Stimulated activated memory B cell treated with anti-CD40 and anti-IgM and Interleukin-4, amounts not matched to agents 10 μg/mL and 1 μg/mL and 100 μg/mL, for 72 hours (primary cell): ENCODE measurements around the gene KCNF1.

Experiments used
- ATAC-seq: fragments of 150-1000 bp; cut with Tn5 transposase; 2 replicates; pipeline ENCODE4 v1.10.0; 2021
- H3K27ac Mint-ChIP-seq: one replicate; pipeline ENCODE4 v1.8.0; 2022; ENCODE audit warnings: mild to moderate bottlenecking, mixed read lengths
- H3K27me3 Mint-ChIP-seq: one replicate; pipeline ENCODE4 v1.8.0; 2022; ENCODE audit warnings: mixed read lengths
- H3K36me3 Mint-ChIP-seq: one replicate; pipeline ENCODE4 v1.8.0; 2022; ENCODE audit warnings: mixed read lengths
- H3K4me1 Mint-ChIP-seq: one replicate; pipeline ENCODE4 v1.8.0; 2022; ENCODE audit warnings: mixed read lengths
- H3K4me3 Mint-ChIP-seq: one replicate; pipeline ENCODE4 v1.8.0; 2022; ENCODE audit warnings: mild to moderate bottlenecking, moderate library complexity, mixed read lengths
- H3K9me3 Mint-ChIP-seq: one replicate; pipeline ENCODE4 v1.8.0; 2022; ENCODE audit warnings: mixed read lengths

Gene KCNF1

GRCh38 chr2:10906926-10907625, 4.7 kb upstream of the KCNF1 start:
- Mint-ChIP-seq H3K4me3 (no peak overlapping the region), H3K4me1 (no peaks in the 10 kb centered on the region), H3K27ac (no peak overlapping the region), H3K36me3 (no peaks in the 10 kb centered on the region), H3K27me3 (peaks cover 23% of the 10 kb centered on the region), H3K9me3 (peaks cover 4% of the 10 kb centered on the region)
- ATAC-seq, result peak; percentile 52

GRCh38 chr2:10908195-10908594, 3.5 kb upstream of the KCNF1 start:
- H3K4me3 Mint-ChIP-seq, result no peak overlapping the region
- ATAC-seq, result no peak
- H3K27ac Mint-ChIP-seq, result no peak overlapping the region
- no peaks in the 10 kb centered on the region for H3K4me1 Mint-ChIP-seq
- no peaks in the 10 kb centered on the region for H3K36me3 Mint-ChIP-seq
- H3K27me3 Mint-ChIP-seq, result peaks cover 32% of the 10 kb centered on the region
- H3K9me3 Mint-ChIP-seq, result peaks cover 4% of the 10 kb centered on the region

GRCh38 chr2:10909050-10909995, 2.4 kb upstream of the KCNF1 start:
- H3K4me3 Mint-ChIP-seq, result no peak overlapping the region
- H3K27me3 Mint-ChIP-seq, result peaks cover 41% of the 10 kb centered on the region
- no peaks in the 10 kb centered on the region for H3K36me3 Mint-ChIP-seq
- H3K4me1 Mint-ChIP-seq, result no peaks in the 10 kb centered on the region
- no peak overlapping the region for H3K27ac Mint-ChIP-seq
- no peak for ATAC-seq
- H3K9me3 Mint-ChIP-seq, result peaks cover 1% of the 10 kb centered on the region

DNA sequence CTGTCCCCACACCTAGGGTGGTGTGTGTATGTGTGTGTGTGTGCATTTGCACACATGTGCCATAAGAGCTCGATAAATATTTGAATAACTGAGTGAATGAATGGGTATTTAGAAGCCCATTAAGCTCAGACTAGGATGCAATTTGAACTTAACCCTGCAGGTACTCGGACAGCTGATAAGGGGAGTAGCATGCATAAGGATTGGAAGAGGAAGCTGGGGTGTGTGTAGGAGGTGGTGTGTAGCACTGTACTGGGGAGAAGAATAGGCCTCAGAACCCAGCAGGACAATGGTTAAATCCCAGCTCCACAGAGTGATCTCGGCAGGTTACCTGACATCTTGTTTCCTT, 1.8 kb upstream of the KCNF1 start:
- no peaks in the 10 kb centered on the region for H3K4me1 Mint-ChIP-seq
- H3K4me3 Mint-ChIP-seq, result no peak overlapping the region
- H3K27me3 Mint-ChIP-seq, result peaks cover 48% of the 10 kb centered on the region
- H3K27ac Mint-ChIP-seq, result no peak overlapping the region
- ATAC-seq, result no peak
- H3K9me3 Mint-ChIP-seq, result no peaks in the 10 kb centered on the region
- H3K36me3 Mint-ChIP-seq, result no peaks in the 10 kb centered on the region

DNA sequence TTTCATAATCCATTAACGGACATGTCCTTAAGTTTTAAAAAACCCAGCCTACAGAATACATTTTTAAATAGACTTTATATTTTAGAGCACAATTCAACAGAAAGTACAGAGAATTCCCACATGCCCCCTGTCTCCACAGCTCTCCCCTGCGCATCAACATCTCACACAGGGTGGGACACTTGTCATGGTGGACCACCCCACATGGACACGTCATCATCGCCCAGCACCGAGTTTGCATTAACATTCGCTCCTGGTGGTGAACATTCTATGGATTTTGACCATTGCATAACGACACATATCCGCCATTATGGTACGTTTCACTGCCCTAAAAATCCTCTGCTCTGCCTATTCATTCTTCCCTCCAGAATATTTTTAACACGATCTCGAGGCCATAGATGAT, 1.1 kb upstream of the KCNF1 start:
- no peak for ATAC-seq
- no peaks in the 10 kb centered on the region for H3K36me3 Mint-ChIP-seq
- no peaks in the 10 kb centered on the region for H3K4me1 Mint-ChIP-seq
- H3K27ac Mint-ChIP-seq, result no peak overlapping the region
- no peaks in the 10 kb centered on the region for H3K9me3 Mint-ChIP-seq
- no peak overlapping the region for H3K4me3 Mint-ChIP-seq
- H3K27me3 Mint-ChIP-seq, result peaks cover 54% of the 10 kb centered on the region

GRCh38 chr2:10912076-10912731, 470 bp downstream of the KCNF1 start:
- Mint-ChIP-seq H3K27ac (no peak overlapping the region), H3K4me3 (no peak overlapping the region), H3K9me3 (no peaks in the 10 kb centered on the region), H3K36me3 (no peaks in the 10 kb centered on the region), H3K27me3 (peaks cover 66% of the 10 kb centered on the region), H3K4me1 (no peaks in the 10 kb centered on the region)
- ATAC-seq, result no peak

DNA sequence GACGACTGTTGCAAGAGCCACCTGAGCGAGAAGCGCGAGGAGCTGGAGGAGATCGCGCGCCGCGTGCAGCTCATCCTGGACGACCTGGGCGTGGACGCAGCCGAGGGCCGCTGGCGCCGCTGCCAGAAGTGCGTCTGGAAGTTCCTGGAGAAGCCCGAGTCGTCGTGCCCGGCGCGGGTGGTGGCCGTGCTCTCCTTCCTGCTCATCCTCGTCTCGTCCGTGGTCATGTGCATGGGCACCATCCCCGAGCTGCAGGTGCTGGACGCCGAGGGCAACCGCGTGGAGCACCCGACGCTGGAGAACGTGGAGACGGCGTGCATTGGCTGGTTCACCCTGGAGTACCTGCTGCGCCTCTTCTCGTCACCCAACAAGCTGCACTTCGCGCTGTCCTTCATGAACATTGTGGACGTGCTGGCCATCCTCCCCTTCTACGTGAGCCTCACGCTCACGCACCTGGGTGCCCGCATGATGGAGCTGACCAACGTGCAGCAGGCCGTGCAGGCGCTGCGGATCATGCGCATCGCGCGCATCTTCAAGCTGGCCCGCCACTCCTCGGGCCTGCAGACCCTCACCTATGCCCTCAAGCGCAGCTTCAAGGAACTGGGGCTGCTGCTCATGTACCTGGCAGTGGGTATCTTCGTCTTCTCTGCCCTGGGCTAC, 1.2 kb downstream of the KCNF1 start:
- Mint-ChIP-seq H3K27ac (no peak overlapping the region), H3K9me3 (no peaks in the 10 kb centered on the region), H3K27me3 (peaks cover 66% of the 10 kb centered on the region), H3K4me1 (no peaks in the 10 kb centered on the region), H3K36me3 (no peaks in the 10 kb centered on the region), H3K4me3 (no peak overlapping the region)
- no peak for ATAC-seq

GRCh38 chr2:10913501-10914271, 2.0 kb downstream of the KCNF1 start:
- peak; percentile 18 for ATAC-seq
- H3K4me1 Mint-ChIP-seq, result no peaks in the 10 kb centered on the region
- no peak overlapping the region for H3K4me3 Mint-ChIP-seq
- no peak overlapping the region for H3K27ac Mint-ChIP-seq
- H3K9me3 Mint-ChIP-seq, result no peaks in the 10 kb centered on the region
- H3K27me3 Mint-ChIP-seq, result peaks cover 67% of the 10 kb centered on the region
- no peaks in the 10 kb centered on the region for H3K36me3 Mint-ChIP-seq

GRCh38 chr2:10914272-10914693, 2.5 kb downstream of the KCNF1 start:
- Mint-ChIP-seq H3K4me3 (no peak overlapping the region), H3K27ac (no peak overlapping the region), H3K36me3 (no peaks in the 10 kb centered on the region), H3K27me3 (peaks cover 69% of the 10 kb centered on the region), H3K9me3 (no peaks in the 10 kb centered on the region), H3K4me1 (no peaks in the 10 kb centered on the region)
- ATAC-seq, result no peak

DNA sequence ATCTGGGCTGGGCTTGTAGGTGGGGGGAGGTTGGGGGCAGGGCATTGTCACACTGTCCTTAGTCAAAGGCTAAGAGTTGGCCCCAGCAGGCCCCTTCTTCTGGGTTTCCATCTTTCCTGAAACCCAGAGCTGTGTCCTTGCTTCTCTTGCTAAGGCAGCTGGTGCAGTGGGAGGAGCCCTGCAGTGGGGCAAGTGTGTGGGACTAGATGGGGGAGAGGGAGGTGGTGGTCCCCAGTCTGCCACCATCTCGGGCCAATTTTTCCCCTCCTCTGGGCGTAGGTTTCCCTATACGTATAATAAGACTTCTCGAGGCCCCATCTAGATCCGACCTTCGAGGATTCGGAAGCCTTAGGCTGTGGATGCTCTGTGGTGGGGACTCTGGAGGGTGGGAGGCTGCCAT, 3.5 kb downstream of the KCNF1 start:
- H3K4me3 Mint-ChIP-seq, result no peak overlapping the region
- no peak for ATAC-seq

DNA sequence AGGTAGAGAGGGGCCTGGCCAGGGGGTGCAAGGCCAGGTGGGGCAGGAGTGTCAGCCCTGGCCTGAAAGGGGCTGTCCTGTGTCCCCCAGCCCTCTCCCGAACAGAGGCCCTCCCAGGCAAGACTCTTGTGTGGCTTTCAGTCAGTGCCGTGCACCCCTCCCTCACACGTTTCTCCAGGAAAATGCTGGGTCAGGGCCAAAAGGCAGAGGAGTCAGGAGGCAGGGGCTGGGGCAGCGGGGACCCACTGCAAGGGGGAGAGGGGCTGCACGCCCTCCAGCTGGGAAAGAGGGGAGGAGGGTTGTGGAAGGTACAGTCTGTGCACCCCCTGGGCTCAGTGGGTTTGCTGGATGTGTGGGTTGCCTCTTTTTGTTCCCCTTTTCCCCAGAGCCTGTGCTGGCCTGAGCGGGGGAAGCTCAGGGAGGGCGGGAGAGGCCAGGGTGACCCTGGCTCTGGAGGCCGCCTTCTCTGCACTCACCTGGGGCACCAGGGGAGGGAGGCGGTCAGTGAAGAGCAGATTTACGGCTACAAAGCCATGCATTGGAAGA, 4.1 kb downstream of the KCNF1 start:
- Mint-ChIP-seq H3K27me3 (peaks cover 69% of the 10 kb centered on the region), H3K4me3 (no peak overlapping the region), H3K36me3 (no peaks in the 10 kb centered on the region), H3K27ac (no peak overlapping the region), H3K9me3 (no peaks in the 10 kb centered on the region), H3K4me1 (peaks cover 8% of the 10 kb centered on the region)
- no peak for ATAC-seq

More for the DNA sequence above, 3.5 kb downstream of the KCNF1 start:
- H3K27me3 Mint-ChIP-seq, result peaks cover 69% of the 10 kb centered on the region
- no peaks in the 10 kb centered on the region for H3K36me3 Mint-ChIP-seq
- H3K27ac Mint-ChIP-seq, result no peak overlapping the region
- peaks cover 5% of the 10 kb centered on the region for H3K4me1 Mint-ChIP-seq
- no peaks in the 10 kb centered on the region for H3K9me3 Mint-ChIP-seq

GRCh38 chr2:10916953-10917352, 5.2 kb downstream of the KCNF1 start:
- H3K9me3 Mint-ChIP-seq, result no peaks in the 10 kb centered on the region
- no peaks in the 10 kb centered on the region for H3K36me3 Mint-ChIP-seq
- H3K27me3 Mint-ChIP-seq, result peaks cover 70% of the 10 kb centered on the region
- ATAC-seq, result no peak
- peaks cover 8% of the 10 kb centered on the region for H3K4me1 Mint-ChIP-seq
- H3K4me3 Mint-ChIP-seq, result no peak overlapping the region
- no peak overlapping the region for H3K27ac Mint-ChIP-seq

DNA sequence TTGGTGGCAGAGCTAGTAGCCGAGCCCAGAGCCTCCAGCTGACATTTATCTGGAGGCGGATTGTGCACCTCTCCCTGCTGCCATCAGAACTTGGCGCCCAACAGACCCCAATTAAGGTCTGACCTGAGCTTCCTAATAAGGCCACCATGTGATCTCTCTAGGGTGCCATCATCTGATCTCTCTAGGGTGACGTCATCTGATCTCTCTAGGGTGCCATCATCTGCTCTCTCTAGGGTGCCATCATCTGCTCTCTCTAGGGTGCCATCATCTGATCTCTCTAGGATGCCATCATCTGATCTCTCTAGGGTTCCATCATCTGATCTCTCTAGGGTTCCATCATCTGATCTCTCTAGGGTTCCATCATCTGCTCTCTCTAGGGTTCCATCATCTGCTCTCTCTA, 6.2 kb downstream of the KCNF1 start:
- no peaks in the 10 kb centered on the region for H3K9me3 Mint-ChIP-seq

GRCh38 chr2:10918661-10919409, 7.1 kb downstream of the KCNF1 start:
- Mint-ChIP-seq H3K4me3 (no peak overlapping the region), H3K4me1 (peaks cover 8% of the 10 kb centered on the region), H3K36me3 (no peaks in the 10 kb centered on the region), H3K27me3 (peaks cover 72% of the 10 kb centered on the region), H3K27ac (no peak overlapping the region), H3K9me3 (no peaks in the 10 kb centered on the region)
- ATAC-seq, result no peak

More for the DNA sequence above, 6.2 kb downstream of the KCNF1 start:
- H3K4me1 Mint-ChIP-seq, result peaks cover 8% of the 10 kb centered on the region
- H3K4me3 Mint-ChIP-seq, result no peak overlapping the region
- H3K27me3 Mint-ChIP-seq, result peaks cover 74% of the 10 kb centered on the region
- no peaks in the 10 kb centered on the region for H3K36me3 Mint-ChIP-seq
- no peak for ATAC-seq
- no peak overlapping the region for H3K27ac Mint-ChIP-seq
